Ovary (tissue), 10 donors: ENCODE measurements around the gene CXXC4. TPM values are rescaled to one million over a fixed set of nuclear protein-coding genes. Genes with fewer than 3 reads are reported as not detected.

Experiments
- DNase-seq, 5 donors: peaks; one replicate each; pipeline ENCODE4 v3.0.0-alpha.2; 2019 to 2020
- H3K27ac ChIP-seq, 2 donors: fragments of 200-600 bp; one replicate each; pipeline versions ENCODE4 v1.5.1 to v1.8.0; 2019 to 2022
- H3K27me3 ChIP-seq: fragments of 200-600 bp; one replicate; pipeline ENCODE4 v1.8.0; 2022
- H3K36me3 ChIP-seq: fragments of 200-600 bp; sonication (generic); one replicate; pipeline ENCODE4 v1.5.1; 2019
- H3K4me1 ChIP-seq: one replicate; pipeline ENCODE4 v1.8.1; 2013; ENCODE audit warnings: mild to moderate bottlenecking, moderate library complexity; ENCODE audit not compliant: insufficient read depth
- H3K4me3 ChIP-seq: fragments of 200-600 bp; sonication (generic); one replicate; pipeline ENCODE4 v1.5.1; 2017
- H3K9me3 ChIP-seq, 2 donors: fragments of 200-600 bp in 1 of 2; sonication (generic) in 1 of 2; one replicate each; pipeline versions ENCODE4 v1.5.1 to v1.8.1; 2013 to 2019; ENCODE audit warnings: mild to moderate bottlenecking in 1 of 2, moderate library complexity in 1 of 2
- EP300 ChIP-seq: sonication (generic); formaldehyde crosslinking; IDR thresholded peaks from one replicate; pipeline ENCODE4 v1.6.1; 2017; ENCODE audit warnings: antibody characterized with exemption
- POLR2A ChIP-seq: fragments of 450-650 bp; IDR thresholded peaks from one replicate; pipeline ENCODE4 v1.6.1; 2017; ENCODE audit warnings: antibody characterized with exemption, mild to moderate bottlenecking, moderate library complexity
- WGBS, 3 donors: extraction: QIAGEN DNeasy Blood & Tissue Kit in 1 of 3; methylation state at CpG; one replicate each; pipeline versions ENCODE4 v1.1.5 to v1.1.7; 2013 to 2017; 5-methylcytosine and 5-hydroxymethylcytosine counted together
- intact Hi-C, 4 donors: fragments of 100-400 bp; cut with DNase I; formaldehyde crosslinking; loops; one replicate each; pipeline versions ENCODE4 v1.11.0 to v1.15.1; 2022 to 2023
- long read RNA-seq, 3 donors: library from polyadenylated mRNA in 2 of 3; unstranded in 2 of 3; transcript quantifications; one replicate each; pipeline ENCODE4 v2.0.0 and lab custom pipeline, GENCODE V29; 2021 to 2026
- polyA plus RNA-seq, 2 donors: library from polyadenylated mRNA; stranded (reverse); fragments of 200-250 nt in 1 of 2; fragments of 350-450 nt in 1 of 2; fragmentation: Illumina TruSeq in 1 of 2; extraction: RNeasy Lipid Tissue Mini Kit (QIAGEN cat#74804) in 1 of 2; gene quantifications; one replicate each; pipeline ENCODE4 v1.2.3, GENCODE V29; 2013 to 2014
- total RNA-seq, 7 donors: library from RNA; depleted of rRNA in 2 of 7; stranded (reverse); fragments of >200 nt in 2 of 7; fragmentation: NEBNext Ultra II Directional in 3 of 7; extraction: Animal tissue kit (Norgen Biotek cat#: 25700) in 3 of 7; gene quantifications; one replicate each; pipeline versions ENCODE4 v1.1.0 to v1.2.4, GENCODE V29; 2016 to 2023
- TF ChIP-seq, protein P1 (sequence below), 3 donors: fragments of 450-650 bp in 2 of 3; fragments of 200-600 bp in 1 of 3; IDR thresholded peaks; one replicate each; pipeline versions ENCODE4 v1.5.1 to v1.8.0; 2016 to 2022; ENCODE audit warnings: antibody characterized with exemption in 3 of 3, mild to moderate bottlenecking in 1 of 3
- donor health status: DM: no; HTN: no; CAD: no; lungs with moderate emphysema.
- donor health status: DM: no; HTN: no; CAD: no.
- donor health status: Bipolar disorder and iron deficiency.
- donor health status: DM: yes; HTN: yes; CAD: no.
- donor health status: DM: no; HTN: no; CAD: no.
- donor health status: DM: yes; HTN: yes; CAD: no.

The CXXC4 gene
- 10 to 100 TPM in 1 of 7 donors, 1 to 10 TPM in 6; 1.3 to 10.6 (median 2.3) TPM for total RNA-seq
- 1 to 10 TPM; 2.1 to 2.4 TPM for polyA plus RNA-seq
- long read RNA-seq, donor 1 = 0 reads
- long read RNA-seq, donor 2, full-length matches to known transcripts = 1 of 1 reads
- long read RNA-seq, donor 2, partial matches to known transcripts = 0 of 1 reads
- long read RNA-seq, donor 2, other reads (novel, unspliced or antisense) = 0 of 1 reads
- long read RNA-seq, donor 3, partial matches to known transcripts = 0 of 1 reads
- long read RNA-seq, donor 3, other reads (novel, unspliced or antisense) = 0 of 1 reads

GRCh38 chr4:104494822-104495559 is at the start of gene CXXC4:
Gene CXXC4, minus strand, starts transcription at chr4:104494894. Its CDS starts 3,092 bp downstream, at chr4:104491802.
- Histone ChIP-seq H3K36me3 (no peaks in the 10 kb centered on the region), H3K27me3 (no peaks in the 10 kb centered on the region), H3K27ac (peak within 1 kb of the TSS; percentile 48 to 61), H3K4me3 (peak within 1 kb of the TSS; percentile 57), H3K4me1 (no peaks in the 10 kb centered on the region), H3K9me3 (no peaks in the 10 kb centered on the region)
- DNase-seq = peak; percentile 68 to 81 (median 78)
- intact Hi-C loops = no loop called here
- TF ChIP-seq POLR2A = peak; percentile 14
- TF ChIP-seq, protein P1, sequence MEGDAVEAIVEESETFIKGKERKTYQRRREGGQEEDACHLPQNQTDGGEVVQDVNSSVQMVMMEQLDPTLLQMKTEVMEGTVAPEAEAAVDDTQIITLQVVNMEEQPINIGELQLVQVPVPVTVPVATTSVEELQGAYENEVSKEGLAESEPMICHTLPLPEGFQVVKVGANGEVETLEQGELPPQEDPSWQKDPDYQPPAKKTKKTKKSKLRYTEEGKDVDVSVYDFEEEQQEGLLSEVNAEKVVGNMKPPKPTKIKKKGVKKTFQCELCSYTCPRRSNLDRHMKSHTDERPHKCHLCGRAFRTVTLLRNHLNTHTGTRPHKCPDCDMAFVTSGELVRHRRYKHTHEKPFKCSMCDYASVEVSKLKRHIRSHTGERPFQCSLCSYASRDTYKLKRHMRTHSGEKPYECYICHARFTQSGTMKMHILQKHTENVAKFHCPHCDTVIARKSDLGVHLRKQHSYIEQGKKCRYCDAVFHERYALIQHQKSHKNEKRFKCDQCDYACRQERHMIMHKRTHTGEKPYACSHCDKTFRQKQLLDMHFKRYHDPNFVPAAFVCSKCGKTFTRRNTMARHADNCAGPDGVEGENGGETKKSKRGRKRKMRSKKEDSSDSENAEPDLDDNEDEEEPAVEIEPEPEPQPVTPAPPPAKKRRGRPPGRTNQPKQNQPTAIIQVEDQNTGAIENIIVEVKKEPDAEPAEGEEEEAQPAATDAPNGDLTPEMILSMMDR (IDR thresholded peaks at IDR 0.05) = no peak
- WGBS, 3 donors = 0 to 1% (median 0%) methylated on average over 42 of the region's 42 CpGs

DNA sequence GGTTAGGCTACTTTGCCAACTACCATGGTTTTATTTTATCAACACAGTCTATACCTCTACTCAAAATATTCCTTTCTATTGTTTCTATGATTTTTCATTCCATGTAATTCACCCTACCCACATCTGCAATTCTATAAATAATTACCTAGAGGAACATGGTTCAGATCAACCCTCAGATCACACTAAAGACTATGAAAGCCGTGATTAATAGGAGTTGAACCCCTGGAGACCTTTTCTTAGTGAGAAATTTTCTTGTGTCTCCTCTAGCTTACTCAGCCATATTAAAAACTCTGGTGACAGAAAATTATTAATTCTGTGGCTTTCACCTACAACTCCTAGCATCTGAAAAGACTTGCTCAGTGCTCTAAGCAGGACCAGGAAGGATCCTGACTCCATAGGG is 38.5 kb upstream of the CXXC4 start:
- no peaks in the 10 kb centered on the region for H3K27me3 ChIP-seq
- intact Hi-C loops = no loop called here
- H3K9me3 ChIP-seq = no peaks in the 10 kb centered on the region
- H3K36me3 ChIP-seq = no peaks in the 10 kb centered on the region
- WGBS, 3 donors = 80 to 88% (median 86%) methylated on average over 1 of the region's 1 CpG
- TF ChIP-seq POLR2A = no peak
- TF ChIP-seq, protein P1 (IDR thresholded peaks at IDR 0.05) = no peak
- TF ChIP-seq EP300 = no peak
- H3K4me1 ChIP-seq = no peaks in the 10 kb centered on the region
- no peak overlapping the region for H3K4me3 ChIP-seq
- no peak for DNase-seq
- H3K27ac ChIP-seq = no peak overlapping the region

GRCh38 chr4:104532677-104533076 is 38.0 kb upstream of the CXXC4 start:
- intact Hi-C loops = no loop called here
- no peaks in the 10 kb centered on the region for H3K4me1 ChIP-seq
- no peaks in the 10 kb centered on the region for H3K27me3 ChIP-seq
- 70 to 88% (median 79%) methylated on average over 2 of the region's 2 CpGs for WGBS, 3 donors
- DNase-seq = no peak
- no peak overlapping the region for H3K27ac ChIP-seq
- no peaks in the 10 kb centered on the region for H3K36me3 ChIP-seq
- H3K9me3 ChIP-seq = no peaks in the 10 kb centered on the region
- TF ChIP-seq, protein P1 (IDR thresholded peaks at IDR 0.05) = no peak
- TF ChIP-seq POLR2A = no peak
- no peak for TF ChIP-seq EP300
- no peak overlapping the region for H3K4me3 ChIP-seq

GRCh38 chr4:104531390-104531789 is 36.7 kb upstream of the CXXC4 start:
- Histone ChIP-seq H3K27ac (no peak overlapping the region), H3K4me3 (no peak overlapping the region), H3K4me1 (no peaks in the 10 kb centered on the region), H3K27me3 (no peaks in the 10 kb centered on the region), H3K36me3 (no peaks in the 10 kb centered on the region), H3K9me3 (no peaks in the 10 kb centered on the region)
- DNase-seq = no peak
- WGBS, 3 donors = 3 to 5% (median 4%) methylated on average over 1 of the region's 1 CpG
- TF ChIP-seq, protein P1 (IDR thresholded peaks at IDR 0.05) = no peak
- TF ChIP-seq EP300 (no peak), POLR2A (no peak)
- intact Hi-C loops = no loop called here
